SK-N-SH treated with all-trans-retinoic acid at 6 μM for 48 hours (cell line): ENCODE results near the gene SEMA4D.

Experiments
- ARNTL ChIP-seq: fragments of 450-650 bp; formaldehyde crosslinking; IDR thresholded peaks from 2 replicates; pipeline ENCODE4 v1.5.0; 2020; ENCODE audit warnings: low read depth, mild to moderate bottlenecking, moderate library complexity, borderline replicate concordance
- CSDC2 ChIP-seq: fragments of 250-450 bp; sonication (Bioruptor Pico); IDR thresholded peaks from 2 replicates; pipeline ENCODE4 v1.5.0; 2020; ENCODE audit warnings: mild to moderate bottlenecking, moderate library complexity
- ESRRG ChIP-seq: fragments of 250-450 bp; sonication (Bioruptor Pico); IDR thresholded peaks from 2 replicates; pipeline ENCODE4 v1.6.1; 2021; ENCODE audit warnings: mild to moderate bottlenecking
- GLIS3 ChIP-seq: fragments of 250-450 bp; sonication (Bioruptor Pico); IDR thresholded peaks from 2 replicates; pipeline ENCODE4 v1.5.0; 2020; ENCODE audit warnings: mild to moderate bottlenecking, moderate library complexity
- OSR1 ChIP-seq: fragments of 250-450 bp; sonication (Bioruptor Pico); IDR thresholded peaks from 2 replicates; pipeline ENCODE4 v1.8.0; 2022; ENCODE audit warnings: moderate library complexity, mild to moderate bottlenecking, inconsistent platforms
- PPARA ChIP-seq: fragments of 250-450 bp; sonication (Bioruptor Pico); IDR thresholded peaks from 2 replicates; pipeline ENCODE4 v1.5.0; 2020; ENCODE audit warnings: mild to moderate bottlenecking, borderline replicate concordance
- ZC3H10 ChIP-seq: fragments of 250-450 bp; sonication (Bioruptor Pico); IDR thresholded peaks from 2 replicates; pipeline ENCODE4 v1.5.1; 2021; ENCODE audit warnings: mild to moderate bottlenecking, moderate library complexity
- ZFP3 ChIP-seq: fragments of 250-450 bp; sonication (Bioruptor Pico); IDR thresholded peaks from 2 replicates; pipeline ENCODE4 v1.5.0; 2020; ENCODE audit warnings: mild to moderate bottlenecking, moderate library complexity
- ZFP30 ChIP-seq: fragments of 450-650 bp; formaldehyde crosslinking; IDR thresholded peaks from 2 replicates; pipeline ENCODE4 v1.5.0; 2022; ENCODE audit warnings: mild to moderate bottlenecking, moderate library complexity
- ZNF8 ChIP-seq: fragments of 450-650 bp; formaldehyde crosslinking; IDR thresholded peaks from 2 replicates; pipeline ENCODE4 v1.5.0; 2020; ENCODE audit warnings: mild to moderate bottlenecking, moderate library complexity
- TF ChIP-seq, protein P1 (sequence below): fragments of 250-450 bp; sonication (Bioruptor Pico); IDR thresholded peaks from 2 replicates; pipeline ENCODE4 v1.8.0; 2020; ENCODE audit warnings: mild to moderate bottlenecking, moderate library complexity, borderline replicate concordance
- TF ChIP-seq, protein P2 (sequence below): fragments of 250-450 bp; sonication (Bioruptor Pico); IDR thresholded peaks from 2 replicates; pipeline ENCODE4 v1.5.1; 2020; ENCODE audit warnings: low read depth, mild to moderate bottlenecking, moderate library complexity
- TF ChIP-seq, protein P3 (sequence below): fragments of 250-450 bp; sonication (Bioruptor Pico); IDR thresholded peaks from 2 replicates; pipeline ENCODE4 v1.5.1; 2021; ENCODE audit warnings: mild to moderate bottlenecking, moderate library complexity

DNA sequence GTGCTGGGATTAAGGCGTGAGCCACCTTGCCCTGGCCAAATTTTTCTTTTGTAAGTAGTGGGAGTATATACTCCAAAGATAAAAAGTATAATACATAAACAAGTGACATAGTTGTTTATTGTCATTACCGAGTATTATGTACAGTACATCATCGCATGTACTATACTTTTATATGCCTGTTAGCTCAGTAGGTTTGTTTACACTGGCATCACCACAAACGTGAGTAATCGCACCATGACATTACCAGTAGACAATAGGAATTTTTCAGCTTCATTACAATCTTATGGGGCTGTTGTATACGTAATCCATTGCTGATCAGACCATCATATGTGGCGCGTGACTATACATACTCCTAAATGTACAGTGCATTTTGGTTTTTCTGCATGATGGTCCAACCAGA lies 169.8 kb downstream of the SEMA4D start:
- TF ChIP-seq ZFP3 (no peak), PPARA (CRISPR knock-in tag) (no peak), ZFP30 (no peak), ARNTL (CRISPR knock-in tag) (no peak), GLIS3 (CRISPR knock-in tag) (no peak), ZNF8 (CRISPR knock-in tag) (no peak), ZC3H10 (CRISPR knock-in tag) (no peak), CSDC2 (CRISPR knock-in tag) (no peak), ESRRG (no peak), OSR1 (CRISPR knock-in tag) (no peak)
- TF ChIP-seq, protein P1, sequence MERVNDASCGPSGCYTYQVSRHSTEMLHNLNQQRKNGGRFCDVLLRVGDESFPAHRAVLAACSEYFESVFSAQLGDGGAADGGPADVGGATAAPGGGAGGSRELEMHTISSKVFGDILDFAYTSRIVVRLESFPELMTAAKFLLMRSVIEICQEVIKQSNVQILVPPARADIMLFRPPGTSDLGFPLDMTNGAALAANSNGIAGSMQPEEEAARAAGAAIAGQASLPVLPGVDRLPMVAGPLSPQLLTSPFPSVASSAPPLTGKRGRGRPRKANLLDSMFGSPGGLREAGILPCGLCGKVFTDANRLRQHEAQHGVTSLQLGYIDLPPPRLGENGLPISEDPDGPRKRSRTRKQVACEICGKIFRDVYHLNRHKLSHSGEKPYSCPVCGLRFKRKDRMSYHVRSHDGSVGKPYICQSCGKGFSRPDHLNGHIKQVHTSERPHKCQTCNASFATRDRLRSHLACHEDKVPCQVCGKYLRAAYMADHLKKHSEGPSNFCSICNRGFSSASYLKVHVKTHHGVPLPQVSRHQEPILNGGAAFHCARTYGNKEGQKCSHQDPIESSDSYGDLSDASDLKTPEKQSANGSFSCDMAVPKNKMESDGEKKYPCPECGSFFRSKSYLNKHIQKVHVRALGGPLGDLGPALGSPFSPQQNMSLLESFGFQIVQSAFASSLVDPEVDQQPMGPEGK (CRISPR knock-in tag), result no peak
- TF ChIP-seq, protein P2, sequence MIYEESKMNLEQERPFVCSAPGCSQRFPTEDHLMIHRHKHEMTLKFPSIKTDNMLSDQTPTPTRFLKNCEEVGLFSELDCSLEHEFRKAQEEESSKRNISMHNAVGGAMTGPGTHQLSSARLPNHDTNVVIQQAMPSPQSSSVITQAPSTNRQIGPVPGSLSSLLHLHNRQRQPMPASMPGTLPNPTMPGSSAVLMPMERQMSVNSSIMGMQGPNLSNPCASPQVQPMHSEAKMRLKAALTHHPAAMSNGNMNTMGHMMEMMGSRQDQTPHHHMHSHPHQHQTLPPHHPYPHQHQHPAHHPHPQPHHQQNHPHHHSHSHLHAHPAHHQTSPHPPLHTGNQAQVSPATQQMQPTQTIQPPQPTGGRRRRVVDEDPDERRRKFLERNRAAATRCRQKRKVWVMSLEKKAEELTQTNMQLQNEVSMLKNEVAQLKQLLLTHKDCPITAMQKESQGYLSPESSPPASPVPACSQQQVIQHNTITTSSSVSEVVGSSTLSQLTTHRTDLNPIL (CRISPR knock-in tag), result no peak
- TF ChIP-seq, protein P3, sequence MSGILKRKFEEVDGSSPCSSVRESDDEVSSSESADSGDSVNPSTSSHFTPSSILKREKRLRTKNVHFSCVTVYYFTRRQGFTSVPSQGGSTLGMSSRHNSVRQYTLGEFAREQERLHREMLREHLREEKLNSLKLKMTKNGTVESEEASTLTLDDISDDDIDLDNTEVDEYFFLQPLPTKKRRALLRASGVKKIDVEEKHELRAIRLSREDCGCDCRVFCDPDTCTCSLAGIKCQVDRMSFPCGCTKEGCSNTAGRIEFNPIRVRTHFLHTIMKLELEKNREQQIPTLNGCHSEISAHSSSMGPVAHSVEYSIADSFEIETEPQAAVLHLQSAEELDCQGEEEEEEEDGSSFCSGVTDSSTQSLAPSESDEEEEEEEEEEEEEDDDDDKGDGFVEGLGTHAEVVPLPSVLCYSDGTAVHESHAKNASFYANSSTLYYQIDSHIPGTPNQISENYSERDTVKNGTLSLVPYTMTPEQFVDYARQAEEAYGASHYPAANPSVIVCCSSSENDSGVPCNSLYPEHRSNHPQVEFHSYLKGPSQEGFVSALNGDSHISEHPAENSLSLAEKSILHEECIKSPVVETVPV, result no peak
